ENCODE results near the gene IQCF6.
"Not testable (repeated sequence)": the region's sequence is repeated elsewhere in the genome, so short reads cannot be mapped to it uniquely, and the experiment has no call there.

IQCF6 gene

GRCh38 chr3:51796854-51797253, 17.8 kb upstream of the IQCF6 start:
- no peak for TF ChIP-seq CTCF (IDR thresholded peaks at IDR 0.05; ENCODE audit: low read depth, low read length)
- DNase-seq (ENCODE audit: extremely low read depth, low read depth) = no peak

- DNase-seq (ENCODE audit: extremely low read depth, low read depth) = no peak
- TF ChIP-seq CTCF (IDR thresholded peaks at IDR 0.05; ENCODE audit: low read depth, low read length) = no peak
Observed at GRCh38 chr3:51794206-51794605, 15.2 kb upstream of the IQCF6 start.

GRCh38 chr3:51792206-51792605, 13.2 kb upstream of the IQCF6 start:
- TF ChIP-seq CTCF (IDR thresholded peaks at IDR 0.05; ENCODE audit: low read depth, low read length) = no peak
- DNase-seq (ENCODE audit: extremely low read depth, low read depth) = no peak

DNA sequence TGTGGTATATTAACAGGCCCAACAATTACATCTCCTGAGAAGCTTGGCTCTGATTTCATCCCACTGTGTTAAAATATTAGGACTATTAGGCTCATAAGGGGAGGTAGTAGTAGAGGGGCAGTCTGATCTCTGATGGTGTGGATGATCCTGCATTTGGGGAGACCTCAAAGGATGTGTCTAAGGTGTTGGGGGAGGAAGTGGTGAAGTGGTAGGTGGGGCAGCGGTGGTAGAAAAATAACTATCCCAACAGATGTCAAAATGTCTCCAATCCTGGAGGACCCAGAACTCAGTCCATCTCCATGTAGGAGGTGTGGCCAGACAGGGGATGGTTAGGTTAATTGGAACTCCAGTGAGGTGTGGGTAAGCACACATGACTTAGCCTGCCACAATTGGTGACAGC, 10.4 kb upstream of the IQCF6 start:
- TF ChIP-seq CTCF (IDR thresholded peaks at IDR 0.05; ENCODE audit: low read depth, low read length) = no peak

DNA sequence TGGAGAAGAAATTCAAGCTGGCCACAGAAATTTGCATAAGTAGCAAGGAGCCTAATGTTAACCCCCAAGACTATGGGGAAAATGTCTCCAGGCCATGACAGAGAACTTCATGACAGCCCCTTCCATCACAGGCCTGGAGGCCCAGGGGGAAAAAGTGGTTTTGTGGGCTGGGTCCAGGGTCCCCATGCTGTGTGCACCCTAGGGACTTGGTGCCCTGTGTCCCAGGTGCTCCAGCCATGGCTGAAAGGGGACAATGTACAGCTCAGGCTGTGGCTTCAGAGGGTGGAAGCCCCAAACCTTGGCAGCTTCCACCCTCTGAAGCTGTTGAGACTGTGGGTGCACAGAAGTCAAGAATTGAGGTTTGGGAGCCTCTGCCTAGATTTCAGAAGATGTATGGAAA, 8.5 kb upstream of the IQCF6 start:
- DNase-seq (ENCODE audit: extremely low read depth, low read depth) = not testable (repeated sequence)

More for the DNA sequence above, 10.4 kb upstream of the IQCF6 start:
- no peak for DNase-seq (ENCODE audit: extremely low read depth, low read depth)

- DNase-seq (ENCODE audit: extremely low read depth, low read depth) = no peak
- no peak for TF ChIP-seq CTCF (IDR thresholded peaks at IDR 0.05; ENCODE audit: low read depth, low read length)
Observed at GRCh38 chr3:51786267-51786666, 7.2 kb upstream of the IQCF6 start.

GRCh38 chr3:51778554-51778953, 483 bp downstream of the IQCF6 start:
- TF ChIP-seq CTCF (IDR thresholded peaks at IDR 0.05; ENCODE audit: low read depth, low read length) = no peak
- DNase-seq (ENCODE audit: extremely low read depth, low read depth) = no peak

- TF ChIP-seq CTCF (IDR thresholded peaks at IDR 0.05; ENCODE audit: low read depth, low read length) = no peak
- no peak for DNase-seq (ENCODE audit: extremely low read depth, low read depth)
Observed at GRCh38 chr3:51777985-51778384, 1.1 kb downstream of the IQCF6 start.

Measured in AG09319 (cell line).